Mesodermal cell (in vitro differentiated cells): Measurements from ENCODE around the gene CLASP1.
"Not testable (repeated sequence)": the region's sequence is repeated elsewhere in the genome, so short reads cannot be mapped to it uniquely, and the experiment has no call there.

Experiments
- H3K27ac ChIP-seq: 2 replicates; pipeline ENCODE4 v1.7.0; 2013; ENCODE audit warnings: mild to moderate bottlenecking, low read depth, low read length, moderate library complexity; ENCODE audit not compliant: severe bottlenecking
- H3K36me3 ChIP-seq: 2 replicates; pipeline ENCODE4 v1.7.1; 2013; ENCODE audit warnings: mild to moderate bottlenecking, low read length, moderate library complexity; ENCODE audit not compliant: control insufficient read depth, insufficient read depth
- H3K4me1 ChIP-seq: one replicate; pipeline ENCODE4 v1.7.1; 2013; ENCODE audit warnings: mild to moderate bottlenecking, low read length; ENCODE audit not compliant: insufficient read depth, control insufficient read depth, poor library complexity, severe bottlenecking
- H3K4me3 ChIP-seq: 2 replicates; pipeline ENCODE4 v1.7.0; 2013; ENCODE audit warnings: low read length, control low read depth, mild to moderate bottlenecking; ENCODE audit not compliant: insufficient read depth, poor library complexity, severe bottlenecking; ENCODE audit errors: extremely low read depth
- H3K9me3 ChIP-seq: 2 replicates; pipeline ENCODE4 v1.7.1; 2013; ENCODE audit warnings: mild to moderate bottlenecking, low read length, moderate library complexity; ENCODE audit not compliant: control insufficient read depth
- WGBS, 2 experiments: methylation state at CpG; one replicate each; pipeline ENCODE4 v1.1.5; 2013; ENCODE audit warnings: missing lambda C conversion rate in 2 of 2; ENCODE audit not compliant: insufficient coverage in 2 of 2; 5-methylcytosine and 5-hydroxymethylcytosine counted together

CLASP1 gene

GRCh38 chr2:121579309-121579708, 70.0 kb downstream of the CLASP1 start:
- H3K36me3 ChIP-seq: no peaks in the 10 kb centered on the region
- H3K27ac ChIP-seq: no peak overlapping the region
- no peak overlapping the region for H3K4me3 ChIP-seq
- H3K4me1 ChIP-seq: no peaks in the 10 kb centered on the region
- WGBS, 2 experiments: 100% methylated on average over 1 of the region's 3 CpGs
- H3K9me3 ChIP-seq: no peaks in the 10 kb centered on the region

GRCh38 chr2:121577381-121577780, 71.9 kb downstream of the CLASP1 start:
- Histone ChIP-seq H3K36me3 (no peaks in the 10 kb centered on the region), H3K27ac (no peak overlapping the region), H3K9me3 (no peaks in the 10 kb centered on the region), H3K4me3 (no peak overlapping the region), H3K4me1 (no peaks in the 10 kb centered on the region)
- 100% methylated on average over 1 of the region's 1 CpG; no CpG with 5 or more reads in 1 of the 2 experiments for WGBS, 2 experiments

- Histone ChIP-seq H3K4me3 (no peak overlapping the region), H3K27ac (no peak overlapping the region), H3K9me3 (no peaks in the 10 kb centered on the region), H3K36me3 (no peaks in the 10 kb centered on the region), H3K4me1 (no peaks in the 10 kb centered on the region)
- 100% methylated on average over 1 of the region's 1 CpG; no CpG with 5 or more reads in 1 of the 2 experiments for WGBS, 2 experiments
These were observed 73.0 kb downstream of the CLASP1 start for GRCh38 chr2:121576263-121576662.

- 100% methylated on average over 1 of the region's 3 CpGs for WGBS, 2 experiments
- Histone ChIP-seq H3K4me3 (no peak overlapping the region), H3K4me1 (no peaks in the 10 kb centered on the region), H3K27ac (no peak overlapping the region), H3K36me3 (no peaks in the 10 kb centered on the region), H3K9me3 (no peaks in the 10 kb centered on the region)
These were observed 73.5 kb downstream of the CLASP1 start for GRCh38 chr2:121575800-121576199.

- no peak overlapping the region for H3K27ac ChIP-seq
- H3K9me3 ChIP-seq: no peaks in the 10 kb centered on the region
- H3K36me3 ChIP-seq: no peaks in the 10 kb centered on the region
- no peaks in the 10 kb centered on the region for H3K4me1 ChIP-seq
- WGBS, 2 experiments: 83 to 100% methylated on average over 1 of the region's 2 CpGs
- no peak overlapping the region for H3K4me3 ChIP-seq
These were observed 78.6 kb downstream of the CLASP1 start for GRCh38 chr2:121570667-121571055.

GRCh38 chr2:121570036-121570666, 79.1 kb downstream of the CLASP1 start:
- Histone ChIP-seq H3K27ac (no peak overlapping the region), H3K4me1 (no peaks in the 10 kb centered on the region), H3K9me3 (no peaks in the 10 kb centered on the region), H3K4me3 (no peak overlapping the region), H3K36me3 (no peaks in the 10 kb centered on the region)
- WGBS, 2 experiments: no CpG with 5 or more reads among the region's 2 CpGs

- H3K9me3 ChIP-seq: peaks cover 10% of the 10 kb centered on the region
- H3K27ac ChIP-seq: peak overlapping the region; percentile 11
- 47 to 70% methylated on average over 2 to 3 of the region's 4 CpGs for WGBS, 2 experiments
- H3K4me3 ChIP-seq: no peak overlapping the region
- peaks cover 3% of the 10 kb centered on the region for H3K36me3 ChIP-seq
- H3K4me1 ChIP-seq: peaks cover 1% of the 10 kb centered on the region
These were observed 81.3 kb downstream of the CLASP1 start for GRCh38 chr2:121567957-121568409.

- Histone ChIP-seq H3K27ac (peak overlapping the region; percentile 11), H3K4me1 (peaks cover 7% of the 10 kb centered on the region), H3K9me3 (peaks cover 10% of the 10 kb centered on the region), H3K36me3 (peaks cover 3% of the 10 kb centered on the region), H3K4me3 (no peak overlapping the region)
- 70 to 93% methylated on average over 2 to 5 of the region's 7 CpGs for WGBS, 2 experiments
These were observed 81.8 kb downstream of the CLASP1 start for GRCh38 chr2:121567452-121567851.

GRCh38 chr2:121565389-121566250, 83.6 kb downstream of the CLASP1 start:
- no peak overlapping the region for H3K27ac ChIP-seq
- H3K36me3 ChIP-seq: peaks cover 3% of the 10 kb centered on the region
- peaks cover 10% of the 10 kb centered on the region for H3K9me3 ChIP-seq
- WGBS, 2 experiments: 88 to 91% methylated on average over 3 to 5 of the region's 5 CpGs
- no peak overlapping the region for H3K4me3 ChIP-seq
- H3K4me1 ChIP-seq: peaks cover 17% of the 10 kb centered on the region

- Histone ChIP-seq H3K27ac (no peak overlapping the region), H3K9me3 (peaks cover 10% of the 10 kb centered on the region), H3K4me1 (peaks cover 17% of the 10 kb centered on the region), H3K36me3 (peaks cover 3% of the 10 kb centered on the region), H3K4me3 (no peak overlapping the region)
- WGBS, 2 experiments: 86 to 100% methylated on average over 2 to 3 of the region's 3 CpGs
These were observed 84.4 kb downstream of the CLASP1 start for GRCh38 chr2:121564905-121565304.

GRCh38 chr2:121563754-121564153, 85.5 kb downstream of the CLASP1 start:
- peaks cover 10% of the 10 kb centered on the region for H3K9me3 ChIP-seq
- not testable (repeated sequence) for H3K36me3 ChIP-seq, H3K27ac ChIP-seq, H3K4me3 ChIP-seq
- peaks cover 17% of the 10 kb centered on the region for H3K4me1 ChIP-seq
- WGBS, 2 experiments: no CpG with 5 or more reads among the region's 1 CpG
